ENCODE data around the gene TBX5.

The TBX5 gene

GRCh38 chr12:114405519-114406271 is at the start of gene TBX5:
TSS of gene TBX5 (minus strand) at chr12:114406144. CDS start at chr12:114403898, 2,246 bp downstream.
- peak; percentile 77 for DNase-seq

DNA sequence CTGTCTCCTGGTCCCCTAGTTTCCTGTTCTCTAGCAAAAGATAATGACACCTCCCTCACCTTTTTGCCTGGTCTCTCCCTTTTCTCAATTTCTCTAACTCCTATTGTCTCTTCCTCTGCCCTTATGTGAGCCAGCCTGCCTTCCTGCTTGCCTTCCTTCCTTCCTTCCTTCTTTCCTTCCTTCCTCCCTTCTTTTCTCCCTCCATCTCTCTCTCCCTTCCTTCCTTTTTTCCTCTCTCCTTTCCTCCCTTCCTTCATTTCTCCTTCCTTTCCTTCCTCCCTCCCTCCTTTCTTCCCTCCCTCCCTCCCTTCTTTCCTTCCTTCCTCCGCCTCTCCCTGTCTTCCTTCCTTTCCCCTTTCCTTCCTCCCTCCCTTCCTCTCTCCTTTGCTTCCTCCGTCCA is 45.7 kb upstream of the TBX5 start:
- no peak for DNase-seq

DNA sequence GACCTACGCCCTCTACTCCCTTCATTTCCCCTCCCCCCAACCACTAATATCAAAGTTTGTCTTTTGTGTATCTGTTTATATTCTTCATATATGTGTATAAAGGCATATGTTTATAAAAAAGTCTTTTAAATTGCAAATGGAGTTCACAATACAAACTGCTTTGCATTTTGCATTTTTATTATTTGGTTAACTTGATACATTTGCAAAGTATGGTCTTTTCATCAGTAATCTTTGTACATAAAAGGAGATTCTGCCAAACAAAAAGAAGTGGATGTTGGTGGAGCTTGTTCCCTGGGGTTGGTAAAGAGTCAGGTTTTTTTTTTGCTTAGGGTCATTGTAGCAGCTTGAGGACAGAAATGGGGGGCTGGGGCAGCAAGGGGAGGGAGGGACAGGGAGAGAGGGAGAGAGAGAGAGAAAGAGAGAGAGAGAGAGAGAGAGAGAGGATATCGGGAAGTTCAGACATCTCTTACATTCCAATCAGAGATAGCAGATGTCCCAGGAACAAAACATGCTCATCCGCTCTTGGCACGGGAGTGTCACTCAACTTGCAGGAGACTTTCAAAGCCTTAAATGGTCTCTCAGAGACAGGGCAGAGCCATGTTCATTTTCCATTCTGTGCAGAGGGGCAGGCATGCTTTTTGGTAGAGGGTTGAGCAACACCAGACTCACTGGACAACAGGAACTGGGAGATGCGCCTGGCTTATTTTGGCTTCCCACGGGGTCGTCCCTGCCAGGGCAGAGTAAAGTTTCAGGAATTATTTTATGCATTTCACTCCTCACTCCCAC is 44.8 kb upstream of the TBX5 start:
- DNase-seq: no peak

GRCh38 chr12:114450019-114450418 is 44.1 kb upstream of the TBX5 start:
- no peak for DNase-seq

- no peak for DNase-seq
Measured at GRCh38 chr12:114448618-114448933, 42.6 kb upstream of the TBX5 start.

DNA sequence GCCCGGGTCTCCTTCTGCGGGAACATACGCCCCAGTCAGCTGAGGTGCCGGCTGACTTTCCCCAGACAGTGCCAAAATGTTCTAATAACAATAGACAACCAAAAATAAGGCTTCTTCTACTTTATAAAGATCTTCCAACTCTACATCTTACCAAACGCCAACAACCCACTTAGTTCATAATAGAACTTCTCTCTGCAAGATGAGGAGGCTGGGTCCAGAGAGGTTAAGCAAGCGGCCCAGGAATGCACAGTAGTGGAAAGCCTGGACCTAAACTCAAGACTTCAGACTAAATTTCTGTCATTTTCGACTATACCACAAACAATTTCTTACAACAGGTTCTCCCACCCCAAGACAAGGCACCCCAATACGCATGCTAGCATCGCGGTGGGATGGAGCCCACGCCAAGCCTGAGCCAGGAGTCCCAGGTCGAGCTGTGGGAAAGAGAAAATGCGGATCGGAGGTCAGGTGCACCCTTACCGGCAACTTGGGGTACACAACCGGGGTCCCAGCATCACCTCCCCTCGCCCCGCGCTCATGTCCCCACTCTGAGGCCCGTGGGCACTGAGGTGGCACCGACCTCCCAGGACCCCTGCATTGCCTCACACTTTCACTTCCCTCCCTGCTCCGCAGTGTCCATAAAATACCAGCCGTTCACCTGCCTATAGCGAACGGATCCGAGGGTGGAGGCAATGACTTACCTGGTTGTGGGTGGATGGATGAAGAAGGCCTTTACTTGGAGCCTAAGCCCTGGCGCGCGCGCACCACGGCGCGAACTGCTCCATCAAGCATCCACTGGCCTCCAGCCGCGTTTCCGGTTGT is 42.1 kb upstream of the TBX5 start:
- no peak for DNase-seq

DNA sequence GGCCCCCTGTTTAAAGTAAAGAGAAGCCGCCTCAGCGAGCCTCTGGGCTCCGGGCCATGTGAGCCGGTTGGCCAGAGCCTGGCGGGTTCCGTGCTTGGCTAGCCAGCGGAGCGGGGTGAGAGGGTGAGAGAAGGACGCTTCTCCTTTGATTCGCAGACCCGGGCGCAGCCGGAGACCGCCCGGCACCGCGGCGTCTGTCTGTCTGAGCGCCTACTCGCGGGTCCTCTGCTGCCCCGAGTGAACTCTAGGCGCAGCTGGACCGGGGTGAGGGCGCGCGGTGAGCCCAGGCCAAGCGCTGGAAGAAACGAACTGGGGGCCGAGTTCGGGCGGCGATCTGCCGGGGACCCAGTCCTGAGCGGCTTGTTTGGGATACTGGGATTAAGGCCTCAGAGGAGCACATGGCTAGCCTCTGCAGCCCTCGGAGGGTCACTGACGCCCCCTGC is 41.4 kb upstream of the TBX5 start:
- no peak for DNase-seq

DNA sequence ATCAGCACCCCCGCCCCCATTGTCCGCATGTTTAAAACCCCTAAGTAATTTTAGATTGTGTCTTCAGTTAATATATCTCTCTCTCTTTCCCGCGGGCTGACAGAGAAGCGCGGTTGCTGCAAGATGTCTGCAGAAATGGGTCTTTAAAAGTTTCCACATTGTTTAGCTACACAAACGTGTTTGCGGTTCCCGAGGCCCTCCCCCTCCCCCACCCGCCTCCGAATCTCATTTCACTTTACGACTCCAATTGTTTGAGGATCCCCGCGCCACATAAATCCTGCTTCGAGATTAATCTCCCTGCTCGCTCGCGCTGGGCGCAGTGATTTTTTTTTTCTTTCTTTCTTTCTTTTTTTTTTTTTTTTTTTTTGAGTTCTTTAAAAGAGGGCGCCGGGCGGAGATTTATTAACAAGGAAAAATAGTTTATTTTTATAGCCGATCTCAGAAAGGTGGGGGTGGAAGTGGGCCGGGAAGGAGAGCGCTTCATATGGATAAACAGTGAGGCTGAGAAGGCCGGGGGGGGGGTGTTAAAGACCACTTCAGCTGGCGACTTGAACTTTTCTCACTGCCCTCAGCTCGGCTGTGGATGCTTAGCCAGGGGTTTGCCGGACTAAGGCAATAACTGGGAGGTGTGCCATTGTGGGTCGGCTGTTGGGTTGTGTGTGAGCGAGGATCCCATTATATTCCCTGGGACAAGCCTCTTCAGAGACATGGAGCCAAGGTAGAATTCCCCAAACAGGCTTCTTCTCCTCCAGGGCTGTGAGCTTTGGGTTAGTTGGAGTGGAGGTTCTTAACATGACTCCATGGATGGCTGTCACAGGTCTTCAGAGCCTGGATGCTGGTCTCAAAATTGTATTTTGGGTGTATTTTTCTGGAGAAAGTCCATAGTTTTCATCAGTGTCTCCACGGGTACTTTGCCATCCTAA is 39.7 kb upstream of the TBX5 start:
- DNase-seq: no peak

DNA sequence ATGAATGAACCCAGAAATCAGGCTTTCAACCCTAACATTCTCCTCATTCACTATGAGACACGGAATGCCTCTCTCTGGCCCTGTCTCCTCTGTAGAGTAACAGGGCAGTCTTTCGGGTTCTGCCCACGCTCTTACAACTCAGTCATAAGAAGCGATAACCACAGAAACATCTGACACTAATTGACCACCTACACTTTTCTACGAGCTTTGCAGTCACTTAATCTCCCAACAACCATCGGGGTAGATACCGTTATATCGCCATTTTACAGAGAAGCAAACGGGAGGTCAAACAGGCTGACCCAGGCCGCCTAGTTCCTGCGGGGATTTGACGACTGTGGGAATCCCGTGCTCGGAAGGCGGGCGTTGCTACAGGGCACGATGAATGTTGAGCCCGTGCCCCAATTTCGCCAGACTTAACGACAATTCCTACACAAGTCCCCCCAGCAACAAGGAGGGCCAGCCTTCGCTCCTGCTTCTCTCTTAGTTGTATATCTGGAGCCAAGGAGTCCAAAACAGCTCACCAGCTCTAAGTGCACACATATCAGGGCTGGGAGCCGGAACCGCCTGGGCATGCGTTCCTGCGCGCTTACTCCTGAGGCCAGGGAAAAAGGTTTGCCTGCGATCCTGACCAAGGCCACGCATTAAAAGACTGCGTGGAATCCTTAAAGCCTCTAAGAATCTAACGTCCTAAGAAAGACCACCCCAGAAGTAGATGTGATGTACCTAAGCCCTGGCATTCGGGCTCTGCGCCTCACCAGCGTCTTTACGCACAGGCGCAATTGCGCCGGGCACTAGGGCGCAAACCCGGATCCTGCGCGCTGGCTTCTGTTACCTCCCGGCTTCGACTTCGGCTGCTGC is 38.7 kb upstream of the TBX5 start:
- no peak for DNase-seq

DNA sequence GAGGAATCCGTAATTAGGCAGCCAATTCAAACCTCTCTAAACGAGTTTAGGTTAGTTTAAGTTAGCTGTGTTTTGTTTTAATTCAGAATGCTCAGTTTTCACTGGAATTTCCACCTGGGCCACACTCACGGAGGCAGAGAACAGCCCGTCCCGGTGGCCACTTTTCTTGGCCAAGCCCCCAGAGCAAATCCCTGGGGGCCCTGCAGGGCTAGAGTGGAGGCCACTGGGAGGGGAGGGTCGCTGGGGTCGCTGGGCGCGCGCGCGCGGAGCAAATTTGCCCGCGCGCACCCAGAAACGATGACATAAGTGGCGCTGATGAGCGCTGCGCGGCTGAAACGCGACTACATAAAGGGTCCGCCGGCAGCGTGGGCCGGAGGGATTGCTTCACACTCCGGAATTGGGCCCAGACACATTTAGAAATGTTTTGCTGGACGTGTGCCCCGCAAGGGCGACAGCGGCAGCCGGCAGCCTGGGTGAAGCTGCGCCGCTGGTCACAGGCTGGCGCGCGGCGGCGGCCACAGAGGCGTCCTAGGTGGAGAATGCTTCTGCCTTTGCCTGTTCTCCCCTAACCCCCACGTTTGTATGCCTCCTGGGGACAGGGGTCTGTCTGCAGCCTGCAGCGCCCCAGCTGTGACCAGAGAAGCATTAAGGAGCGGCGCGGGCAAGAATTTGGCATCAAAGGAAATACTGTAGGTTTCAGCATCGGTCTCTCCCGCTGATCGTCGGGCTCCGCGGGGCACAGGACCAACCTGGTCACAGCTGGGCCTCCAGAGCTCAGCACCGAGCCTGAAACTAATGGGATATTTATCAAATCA is 37.9 kb upstream of the TBX5 start:
- DNase-seq: no peak

DNA sequence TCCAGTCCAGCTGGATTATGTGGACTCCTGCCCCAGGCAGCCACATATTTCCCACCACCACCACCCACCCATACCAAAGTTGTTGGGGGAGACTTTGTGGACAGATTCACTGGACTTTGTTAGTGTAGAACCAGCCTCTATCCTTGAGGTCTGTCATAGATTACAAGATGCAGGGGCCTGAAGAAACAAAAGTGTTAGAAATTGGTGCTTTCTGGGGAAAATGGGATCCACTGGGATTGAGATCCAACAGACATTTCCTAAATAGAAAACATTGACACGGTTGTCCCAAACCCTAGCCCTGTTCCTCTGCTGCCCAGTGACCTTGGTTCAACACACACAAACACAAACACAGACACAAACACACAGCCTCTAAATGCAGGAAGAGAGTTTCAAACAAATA is 36.6 kb upstream of the TBX5 start:
- no peak for DNase-seq

GRCh38 chr12:114441545-114441944 is 35.6 kb upstream of the TBX5 start:
- DNase-seq: no peak

DNA sequence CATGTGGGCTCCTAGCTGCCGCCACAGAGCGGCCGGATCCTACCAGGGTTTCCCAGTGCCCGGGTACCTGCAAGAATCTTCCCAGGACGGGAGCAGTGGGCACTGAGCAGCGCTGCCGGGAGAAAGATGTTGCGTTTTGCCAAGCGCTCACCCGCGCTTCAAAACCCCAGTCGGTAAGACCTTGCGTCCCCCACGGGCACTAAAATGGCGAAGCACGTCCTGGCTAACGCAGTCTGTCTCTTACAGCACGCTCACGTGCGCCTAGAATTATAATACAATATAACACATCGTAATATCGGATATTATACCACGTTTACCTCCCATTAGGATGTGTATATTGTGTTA is 35.1 kb upstream of the TBX5 start:
- no peak for DNase-seq

GRCh38 chr12:114440270-114441038 is 34.5 kb upstream of the TBX5 start:
- DNase-seq: peak; percentile 43

DNA sequence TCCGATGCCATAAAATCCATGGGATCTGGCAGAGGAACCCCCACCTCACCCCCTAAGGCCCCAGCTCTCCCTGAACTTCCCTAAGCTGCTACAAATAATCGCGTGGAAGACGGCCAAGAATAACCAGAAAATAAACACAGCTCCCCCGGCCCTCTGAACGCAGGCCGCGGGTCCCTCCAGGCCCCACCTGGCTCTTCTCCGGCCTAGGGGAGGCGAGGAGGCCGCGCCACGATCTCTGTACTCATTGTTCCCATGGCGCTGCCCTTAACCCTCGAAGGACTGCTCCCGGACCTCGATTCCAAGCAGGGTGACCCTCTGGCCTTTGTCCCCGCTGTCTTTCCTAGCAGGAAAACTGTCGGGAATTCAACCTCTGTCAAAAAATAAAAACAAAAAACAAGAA is 33.9 kb upstream of the TBX5 start:
- no peak for DNase-seq

DNA sequence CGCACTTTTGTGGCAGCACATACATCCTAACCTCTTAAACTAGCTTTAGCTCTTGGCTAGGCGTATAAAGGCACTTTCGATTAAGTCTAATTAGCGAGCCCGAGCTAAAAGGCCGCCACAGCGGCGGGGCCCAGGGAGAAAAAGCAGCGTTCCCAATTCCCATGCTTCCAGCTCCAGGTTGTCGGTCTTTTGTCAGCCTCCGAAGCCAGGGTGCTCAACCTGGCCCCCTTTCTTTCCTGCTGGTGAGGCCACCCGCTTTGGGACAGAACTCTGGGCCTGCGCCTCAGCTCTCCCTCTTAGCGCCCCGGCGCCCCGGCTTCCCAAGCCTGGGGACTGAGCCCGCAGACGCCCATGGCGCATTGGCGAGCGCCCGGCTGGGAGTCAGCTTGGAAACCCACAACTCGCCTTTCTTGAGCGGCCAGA is 33.3 kb upstream of the TBX5 start:
- DNase-seq: no peak

- no peak for DNase-seq
Measured at GRCh38 chr12:114438635-114439256, 32.8 kb upstream of the TBX5 start.

DNA sequence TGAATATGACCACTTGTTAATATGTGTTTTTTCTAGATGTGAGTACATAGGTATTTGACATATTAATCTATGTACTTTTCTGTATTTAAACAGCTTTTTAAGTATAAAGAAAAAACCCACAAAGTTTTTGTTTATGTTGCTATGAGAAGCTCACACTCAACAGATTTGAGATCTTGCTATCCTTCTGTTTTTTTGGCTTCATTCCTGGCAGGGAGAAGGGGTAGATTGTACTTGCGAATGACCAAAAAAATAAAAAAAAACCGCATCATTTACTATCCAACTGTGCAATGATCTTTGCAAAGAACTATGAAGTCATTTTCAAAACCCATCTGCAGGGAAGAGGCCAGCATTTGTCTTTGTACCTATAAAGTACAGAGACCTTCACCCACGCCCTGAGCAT is 28.4 kb upstream of the TBX5 start:
- DNase-seq: no peak

DNA sequence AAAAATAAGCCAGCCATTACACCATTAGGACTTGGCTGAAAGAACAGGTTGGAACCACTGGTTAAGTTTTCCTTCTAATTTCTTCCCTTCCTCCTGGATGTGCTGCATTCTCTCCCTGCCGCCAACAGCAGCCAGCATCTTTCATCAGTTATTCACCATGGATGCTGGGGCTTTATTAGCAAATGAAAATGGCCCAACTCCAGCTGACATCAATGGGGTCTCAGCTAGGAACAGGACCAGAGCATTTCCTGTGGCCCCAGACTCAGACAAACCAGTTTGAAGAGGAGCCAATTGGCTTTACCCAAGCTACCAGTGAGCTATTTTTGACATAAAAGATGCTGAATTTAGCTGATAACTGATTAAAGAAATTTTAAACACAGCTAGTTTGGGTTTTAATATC is 26.0 kb upstream of the TBX5 start:
- no peak for DNase-seq

All from EL (cell line).